Measurements from ENCODE around the gene ARL1.
A peak's percentile ranks its signal among the peaks of the same experiment; 100 is the strongest.
"Not testable (repeated sequence)": the region's sequence is repeated elsewhere in the genome, so short reads cannot be mapped to it uniquely, and the experiment has no call there.

The ARL1 gene

GRCh38 chr12:101430456-101430855 is 22.9 kb upstream of the ARL1 start:
- Mint-ChIP-seq H3K36me3 (ENCODE audit: low read depth) (no peaks in the 10 kb centered on the region), H3K9me3 (peaks cover 3% of the 10 kb centered on the region), H3K27ac (no peak overlapping the region), H3K27me3 (ENCODE audit: low read depth, poor library complexity) (peaks cover 9% of the 10 kb centered on the region), H3K4me3 (no peak overlapping the region), H3K4me1 (no peaks in the 10 kb centered on the region)
- TF ChIP-seq CTCF (IDR thresholded peaks at IDR 0.05), result no peak
- no peak for DNase-seq

- Mint-ChIP-seq H3K27ac (no peak overlapping the region), H3K27me3 (ENCODE audit: low read depth, poor library complexity) (peaks cover 9% of the 10 kb centered on the region), H3K4me3 (no peak overlapping the region), H3K4me1 (no peaks in the 10 kb centered on the region), H3K9me3 (peaks cover 3% of the 10 kb centered on the region), H3K36me3 (ENCODE audit: low read depth) (no peaks in the 10 kb centered on the region)
- no peak for TF ChIP-seq CTCF (IDR thresholded peaks at IDR 0.05)
- DNase-seq, result no peak
Measured at GRCh38 chr12:101424620-101425019, 17.0 kb upstream of the ARL1 start.

GRCh38 chr12:101422066-101422465 is 14.5 kb upstream of the ARL1 start:
- DNase-seq; H3K4me3 Mint-ChIP-seq; H3K4me1 Mint-ChIP-seq; H3K36me3 Mint-ChIP-seq (ENCODE audit: low read depth); H3K9me3 Mint-ChIP-seq; H3K27ac Mint-ChIP-seq: not testable (repeated sequence)
- H3K27me3 Mint-ChIP-seq (ENCODE audit: low read depth, poor library complexity), result peaks cover 14% of the 10 kb centered on the region

DNA sequence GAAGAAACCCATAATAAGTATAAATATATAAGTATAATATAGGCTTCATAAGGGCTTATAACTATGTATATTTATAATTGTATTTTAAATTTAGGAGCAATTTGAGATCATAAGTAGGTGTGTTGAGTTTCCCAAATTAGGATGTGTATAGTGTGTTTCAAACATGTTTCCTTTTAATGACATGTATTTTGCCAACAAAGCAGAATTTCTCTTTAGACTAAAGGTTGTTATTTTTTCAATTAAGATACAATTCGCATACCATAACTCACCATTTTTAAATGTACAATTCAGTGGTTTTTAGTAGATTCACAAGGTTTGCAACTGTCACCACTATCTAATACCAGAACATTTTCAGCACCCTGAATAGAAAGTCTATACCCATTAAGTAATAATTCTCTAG is 7.7 kb upstream of the ARL1 start:
- H3K36me3 Mint-ChIP-seq (ENCODE audit: low read depth), result no peaks in the 10 kb centered on the region
- TF ChIP-seq CTCF (IDR thresholded peaks at IDR 0.05), result no peak
- no peaks in the 10 kb centered on the region for H3K4me1 Mint-ChIP-seq
- DNase-seq, result no peak
- H3K9me3 Mint-ChIP-seq, result no peaks in the 10 kb centered on the region
- peaks cover 26% of the 10 kb centered on the region for H3K27me3 Mint-ChIP-seq (ENCODE audit: low read depth, poor library complexity)
- no peak overlapping the region for H3K4me3 Mint-ChIP-seq
- H3K27ac Mint-ChIP-seq, result no peak overlapping the region

GRCh38 chr12:101414533-101415119 is 7.1 kb upstream of the ARL1 start:
- H3K27ac Mint-ChIP-seq, result no peak overlapping the region
- H3K4me3 Mint-ChIP-seq, result no peak overlapping the region
- H3K36me3 Mint-ChIP-seq (ENCODE audit: low read depth), result no peaks in the 10 kb centered on the region
- DNase-seq, result peak; percentile 21
- no peaks in the 10 kb centered on the region for H3K4me1 Mint-ChIP-seq
- H3K9me3 Mint-ChIP-seq, result no peaks in the 10 kb centered on the region
- peaks cover 26% of the 10 kb centered on the region for H3K27me3 Mint-ChIP-seq (ENCODE audit: low read depth, poor library complexity)
- peak; percentile 61 for TF ChIP-seq CTCF (IDR thresholded peaks at IDR 0.05)

- Mint-ChIP-seq H3K4me1 (peaks cover 24% of the 10 kb centered on the region), H3K27me3 (ENCODE audit: low read depth, poor library complexity) (peaks cover 21% of the 10 kb centered on the region)
- H3K4me3 Mint-ChIP-seq; DNase-seq; H3K36me3 Mint-ChIP-seq (ENCODE audit: low read depth); H3K9me3 Mint-ChIP-seq; H3K27ac Mint-ChIP-seq: not testable (repeated sequence)
Measured at GRCh38 chr12:101410169-101410568, 2.6 kb upstream of the ARL1 start.

- H3K27ac Mint-ChIP-seq, result peak overlapping the region; percentile 100
- no peak for DNase-seq
Measured at GRCh38 chr12:101407049-101407435, 530 bp downstream of the ARL1 start.

DNA sequence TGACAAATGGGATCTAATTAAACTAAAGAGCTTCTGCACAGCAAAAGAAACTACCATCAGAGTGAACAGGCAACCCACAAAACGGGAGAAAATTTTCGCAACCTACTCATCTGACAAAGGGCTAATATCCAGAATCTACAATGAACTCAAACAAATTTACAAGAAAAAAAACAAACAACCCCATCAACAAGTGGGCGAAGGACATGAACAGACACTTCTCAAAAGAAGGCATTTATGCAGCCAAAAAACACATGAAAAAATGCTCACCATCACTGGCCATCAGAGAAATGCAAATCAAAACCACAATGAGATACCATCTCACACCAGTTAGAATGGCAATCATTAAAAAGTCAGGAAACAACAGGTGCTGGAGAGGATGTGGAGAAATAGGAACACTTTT is 16.4 kb downstream of the ARL1 start:
- H3K4me1 Mint-ChIP-seq; H3K27ac Mint-ChIP-seq; H3K27me3 Mint-ChIP-seq (ENCODE audit: low read depth, poor library complexity); DNase-seq; H3K4me3 Mint-ChIP-seq: not testable (repeated sequence)
- Mint-ChIP-seq H3K9me3 (peaks cover 23% of the 10 kb centered on the region), H3K36me3 (ENCODE audit: low read depth) (peaks cover 70% of the 10 kb centered on the region)

More at GRCh38 chr12:101407049-101407435, 530 bp downstream of the ARL1 start:
- H3K36me3 Mint-ChIP-seq (ENCODE audit: low read depth), result peaks cover 7% of the 10 kb centered on the region
- peaks cover 24% of the 10 kb centered on the region for H3K4me1 Mint-ChIP-seq
- peak overlapping the region; percentile 92 for H3K4me3 Mint-ChIP-seq
- no peak for TF ChIP-seq CTCF (IDR thresholded peaks at IDR 0.05)
- H3K9me3 Mint-ChIP-seq, result no peaks in the 10 kb centered on the region
- H3K27me3 Mint-ChIP-seq (ENCODE audit: low read depth, poor library complexity), result peaks cover 11% of the 10 kb centered on the region

All from nephron progenitor cell (in vitro differentiated cells).